GM19328 (cell line): ENCODE measurements around the gene NEB.
"Not testable (repeated sequence)": the region's sequence is repeated elsewhere in the genome, so short reads cannot be mapped to it uniquely, and the experiment has no call there.

Experiments used
- ATAC-seq: cut with Tn5 transposase; IDR thresholded peaks from one replicate; pipeline ENCODE4 v1.9.1; 2021; ENCODE audit warnings: mild to moderate bottlenecking, moderate library complexity; ENCODE audit not compliant: unreplicated experiment

Gene NEB

GRCh38 chr2:151614606-151615306 is 119.5 kb downstream of the NEB start:
- no peak for ATAC-seq

GRCh38 chr2:151614159-151614558 is 120.1 kb downstream of the NEB start:
- no peak for ATAC-seq

GRCh38 chr2:151611351-151611750 is 122.9 kb downstream of the NEB start:
- ATAC-seq, result no peak

- no peak for ATAC-seq
Observed at GRCh38 chr2:151610310-151610709, 124.0 kb downstream of the NEB start.

GRCh38 chr2:151609705-151610104 is 124.6 kb downstream of the NEB start:
- ATAC-seq, result no peak

GRCh38 chr2:151607459-151608424 is 126.5 kb downstream of the NEB start:
- not testable (repeated sequence) for ATAC-seq

- ATAC-seq, result not testable (repeated sequence)
Observed at GRCh38 chr2:151603530-151603929, 130.7 kb downstream of the NEB start.

GRCh38 chr2:151602402-151602801 is 131.9 kb downstream of the NEB start:
- not testable (repeated sequence) for ATAC-seq

- not testable (repeated sequence) for ATAC-seq
Observed at GRCh38 chr2:151601803-151602202, 132.5 kb downstream of the NEB start.

- not testable (repeated sequence) for ATAC-seq
Observed at GRCh38 chr2:151596903-151597608, 137.2 kb downstream of the NEB start.

GRCh38 chr2:151591908-151592255 is 142.4 kb downstream of the NEB start:
- not testable (repeated sequence) for ATAC-seq

GRCh38 chr2:151591250-151591907 is 142.9 kb downstream of the NEB start:
- ATAC-seq, result not testable (repeated sequence)

- ATAC-seq, result not testable (repeated sequence)
Observed at GRCh38 chr2:151581300-151581699, 153.0 kb downstream of the NEB start.

GRCh38 chr2:151580697-151581096 is 153.6 kb downstream of the NEB start:
- not testable (repeated sequence) for ATAC-seq

GRCh38 chr2:151577116-151577515 is 157.2 kb downstream of the NEB start:
- ATAC-seq, result no peak

GRCh38 chr2:151576080-151576479 is 158.2 kb downstream of the NEB start:
- no peak for ATAC-seq

- ATAC-seq, result no peak
Observed at GRCh38 chr2:151575338-151575737, 158.9 kb downstream of the NEB start.

GRCh38 chr2:151570191-151570590 is 164.1 kb downstream of the NEB start:
- no peak for ATAC-seq

- ATAC-seq, result no peak
Observed at GRCh38 chr2:151569167-151569566, 165.1 kb downstream of the NEB start.

GRCh38 chr2:151568501-151568900 is 165.8 kb downstream of the NEB start:
- no peak for ATAC-seq

GRCh38 chr2:151567006-151567405 is 167.3 kb downstream of the NEB start:
- no peak for ATAC-seq
